ENCODE data around the gene RTTN. TPM values are rescaled to one million over a fixed set of nuclear protein-coding genes. Genes with fewer than 3 reads are reported as not detected.

Gene RTTN
- polyA plus RNA-seq, 12 donors: 8.7 to 18.7 (median 13.0) TPM; not detected in 1

- DNase-seq: no peak
Measured at GRCh38 chr18:70082430-70082829, 123.1 kb downstream of the RTTN start.

GRCh38 chr18:70078106-70078505, 127.4 kb downstream of the RTTN start:
- DNase-seq: no peak

DNA sequence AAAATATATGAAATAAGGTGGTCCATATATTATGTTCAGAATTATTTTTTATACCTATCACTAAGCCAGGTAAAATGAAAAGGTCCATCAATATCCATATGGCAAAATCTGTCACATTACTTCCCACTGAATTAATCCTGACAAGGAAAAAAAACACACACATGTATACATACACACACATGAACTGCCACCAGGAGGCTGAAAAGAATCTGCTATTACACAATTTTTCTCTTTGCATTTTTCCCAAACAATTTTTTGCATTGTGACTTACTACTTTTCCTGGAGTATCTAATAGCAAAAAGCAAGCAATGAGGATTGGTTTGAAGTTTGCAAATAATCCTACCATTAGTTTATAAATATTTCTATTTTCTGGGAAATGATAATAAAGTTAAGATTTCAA, 129.6 kb downstream of the RTTN start:
- DNase-seq: no peak

- no peak for DNase-seq
Measured at GRCh38 chr18:70074116-70074515, 131.4 kb downstream of the RTTN start.

DNA sequence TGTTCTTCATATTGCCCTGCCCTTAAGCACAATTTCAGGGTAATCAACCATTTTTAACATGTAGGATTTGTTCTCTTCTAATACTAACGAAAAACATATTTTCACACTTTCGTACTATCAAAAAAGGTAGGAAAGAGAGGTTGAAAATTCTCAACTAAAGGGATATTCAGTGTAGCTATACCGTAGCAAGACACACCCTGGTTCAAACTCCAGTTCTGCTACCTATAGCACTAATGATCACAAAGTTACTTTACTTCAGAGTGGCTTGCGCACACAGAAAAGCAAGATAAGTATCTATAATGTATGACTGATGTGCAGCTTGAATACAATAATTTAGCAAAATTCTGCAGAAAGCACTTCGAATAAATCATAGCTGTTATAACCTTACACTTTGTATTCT, 132.1 kb downstream of the RTTN start:
- DNase-seq: no peak

DNA sequence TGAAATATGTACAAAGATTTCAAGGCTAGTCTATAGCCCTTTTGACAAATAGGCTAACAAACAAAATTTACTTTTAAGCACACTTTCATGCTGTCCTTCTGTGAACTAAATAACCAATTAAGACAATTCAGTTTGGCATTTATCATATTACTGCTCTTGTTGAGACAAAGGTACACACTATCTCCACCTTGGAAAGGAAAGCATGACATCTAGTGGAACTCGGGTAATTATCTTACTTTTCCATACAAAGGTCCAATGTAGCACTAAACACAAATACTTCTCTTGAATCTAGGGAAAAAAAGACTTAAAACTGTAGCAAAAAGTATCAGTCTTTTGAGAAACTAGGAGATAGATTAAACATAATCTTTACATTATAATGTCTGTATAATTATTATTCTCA, 132.8 kb downstream of the RTTN start:
- DNase-seq: peak; percentile 2

DNA sequence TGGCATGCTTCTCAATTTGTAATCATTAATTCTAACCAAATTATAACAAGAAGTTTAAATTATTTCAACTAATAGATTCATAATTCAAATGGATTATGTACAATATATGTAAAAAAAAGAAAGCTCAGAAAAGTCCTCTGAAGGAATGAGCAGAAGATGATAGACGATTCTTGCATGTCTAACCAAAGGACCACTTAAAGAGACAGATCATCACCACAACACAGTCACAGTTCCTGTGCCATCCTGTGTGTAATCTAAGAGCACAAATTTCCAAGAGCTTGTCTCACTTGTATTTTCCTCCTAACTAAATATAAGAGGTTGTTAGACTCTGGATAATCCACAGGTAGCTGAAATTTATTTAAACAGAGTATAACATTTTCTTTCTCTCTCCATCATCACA, 135.5 kb downstream of the RTTN start:
- no peak for DNase-seq

DNA sequence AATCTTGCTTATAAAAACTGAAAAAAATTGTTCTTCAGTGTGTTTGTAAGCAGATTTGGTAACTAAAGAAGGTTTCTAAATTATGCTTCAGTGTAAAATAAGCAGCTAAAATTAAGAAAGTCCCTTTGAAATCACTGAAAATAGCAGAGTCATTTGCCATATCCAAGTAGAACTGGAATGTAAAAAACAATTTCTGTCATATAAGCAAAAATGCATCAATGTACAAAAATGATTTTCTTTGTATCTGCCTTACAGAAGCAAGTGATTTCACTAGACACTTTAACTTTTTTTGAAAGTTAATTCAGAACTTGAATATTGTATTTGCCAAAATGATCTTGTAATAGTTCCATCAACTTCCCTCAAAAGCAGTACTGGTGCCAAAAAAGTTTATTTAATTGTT, 136.1 kb downstream of the RTTN start:
- DNase-seq: no peak

- DNase-seq: no peak
Measured at GRCh38 chr18:70068981-70069380, 136.5 kb downstream of the RTTN start.

DNA sequence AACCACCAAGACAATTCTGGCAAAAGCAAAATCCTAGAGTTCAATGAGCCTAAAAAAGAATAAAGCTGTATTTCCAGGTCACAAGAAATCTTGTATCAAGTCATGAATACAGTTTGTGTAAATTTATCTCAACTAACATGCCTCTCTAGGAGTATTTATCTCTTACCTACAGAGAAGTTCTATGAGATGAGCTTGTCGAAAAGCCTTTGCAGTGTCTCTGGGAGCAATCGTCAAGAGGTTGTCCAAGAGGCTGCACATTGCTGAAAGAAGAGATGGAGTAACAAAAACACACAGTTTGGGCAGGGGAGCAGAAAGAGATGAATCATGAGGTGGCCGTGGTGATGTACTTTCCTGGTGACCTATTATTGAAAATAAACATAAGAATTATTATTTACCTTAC, 145.8 kb downstream of the RTTN start:
- no peak for DNase-seq

- DNase-seq: no peak
Measured at GRCh38 chr18:70058916-70059315, 146.6 kb downstream of the RTTN start.

- DNase-seq: no peak
Measured at GRCh38 chr18:70047931-70048603, 157.4 kb downstream of the RTTN start.

- DNase-seq: no peak
Measured at GRCh38 chr18:70046796-70047195, 158.7 kb downstream of the RTTN start.

DNA sequence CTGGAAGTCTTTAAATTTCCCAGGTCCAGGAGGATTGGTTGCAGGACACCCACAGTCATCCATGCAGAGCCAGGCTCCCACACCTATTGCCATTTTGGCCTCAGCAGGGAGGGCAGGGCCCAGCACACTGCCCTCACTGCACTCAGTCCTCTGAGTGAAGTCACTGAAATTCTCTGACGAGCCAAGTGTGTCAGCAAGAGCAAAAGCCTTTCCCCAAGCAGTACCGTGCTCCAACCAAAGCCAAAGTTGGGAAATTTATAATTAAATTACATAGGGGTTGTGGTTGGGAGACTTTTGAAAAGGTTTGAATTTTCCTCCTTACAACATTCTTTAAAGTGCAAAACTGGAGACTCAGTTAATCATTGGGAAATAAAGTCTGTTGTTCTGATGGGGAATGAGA, 159.3 kb downstream of the RTTN start:
- no peak for DNase-seq

- DNase-seq: no peak
Measured at GRCh38 chr18:70044632-70045031, 160.9 kb downstream of the RTTN start.

DNA sequence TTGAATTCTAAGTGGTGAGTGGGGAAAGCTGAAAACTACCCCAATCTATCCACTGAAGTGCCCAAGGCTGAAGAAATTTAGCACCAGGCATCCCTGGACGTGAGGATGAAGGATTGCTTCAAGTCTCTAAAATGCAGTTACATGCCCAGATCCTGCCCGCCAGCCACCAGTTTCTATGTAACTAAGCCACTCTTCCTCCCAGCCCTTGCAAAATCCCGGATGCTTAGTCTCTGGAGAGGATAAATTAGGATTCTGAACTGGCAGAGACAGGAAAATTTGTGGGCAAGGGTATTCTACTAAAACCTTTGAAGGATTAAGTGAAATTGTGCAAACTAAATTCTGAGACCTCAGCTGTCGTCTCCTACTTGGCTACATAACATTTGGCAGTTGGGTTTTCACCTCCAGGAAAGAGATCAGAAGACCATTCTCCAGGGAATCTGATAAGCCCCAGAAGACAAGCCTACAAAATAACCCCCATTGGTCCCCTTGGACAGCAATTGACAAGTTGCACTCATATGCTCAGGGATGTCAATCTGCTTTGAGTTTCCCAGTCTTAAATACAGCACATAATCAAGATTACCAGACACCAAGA, 163.9 kb downstream of the RTTN start:
- peak; percentile 6 for DNase-seq

DNA sequence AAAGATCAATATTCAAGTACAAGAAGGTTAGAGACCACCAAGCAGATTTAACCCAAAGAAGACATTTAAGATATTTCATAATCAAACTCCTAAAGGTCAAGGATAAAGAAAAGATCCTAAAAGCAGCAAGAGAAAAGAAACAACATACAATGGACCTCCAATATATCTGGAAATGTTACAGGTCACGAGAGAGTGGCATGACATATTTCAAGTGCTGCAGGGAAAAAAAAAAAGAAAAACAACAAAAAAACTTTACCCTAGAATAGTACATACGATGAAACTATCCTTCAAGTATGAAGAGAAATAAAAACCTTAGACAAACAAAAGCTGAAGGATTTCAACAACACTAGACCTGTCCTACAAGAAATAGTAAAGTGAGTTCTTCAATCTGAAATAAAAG, 166.3 kb downstream of the RTTN start:
- DNase-seq: no peak

DNA sequence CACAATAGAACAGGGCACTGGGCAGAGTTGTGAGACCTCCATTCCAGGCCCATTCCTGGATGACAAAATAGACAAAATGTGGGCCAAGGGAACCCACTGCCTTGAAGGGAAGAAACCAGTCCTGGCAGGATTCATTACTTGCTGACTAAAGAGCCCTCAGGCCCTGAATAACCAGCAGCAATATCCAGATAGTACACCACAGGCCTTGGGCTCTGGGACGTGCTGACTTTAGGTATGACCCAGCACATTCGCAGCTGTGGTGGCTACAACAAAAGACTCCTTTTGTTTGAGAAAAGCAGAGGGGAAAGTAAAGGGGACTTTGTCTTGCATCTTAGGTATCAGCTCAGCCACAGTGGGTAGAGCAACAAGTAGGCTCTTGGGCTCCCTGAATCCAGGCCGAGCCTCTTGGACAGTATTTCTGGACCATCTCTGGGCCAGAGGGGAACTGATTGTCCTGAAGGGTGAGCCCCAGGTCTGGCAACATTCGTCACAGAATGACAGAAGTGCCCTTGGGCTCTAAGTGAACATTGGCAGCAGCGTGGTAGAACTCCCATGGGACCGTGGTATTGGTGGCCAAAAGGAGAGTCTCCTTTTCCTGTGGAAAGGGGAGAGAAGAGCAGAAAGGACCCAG, 167.9 kb downstream of the RTTN start:
- no peak for DNase-seq

DNA sequence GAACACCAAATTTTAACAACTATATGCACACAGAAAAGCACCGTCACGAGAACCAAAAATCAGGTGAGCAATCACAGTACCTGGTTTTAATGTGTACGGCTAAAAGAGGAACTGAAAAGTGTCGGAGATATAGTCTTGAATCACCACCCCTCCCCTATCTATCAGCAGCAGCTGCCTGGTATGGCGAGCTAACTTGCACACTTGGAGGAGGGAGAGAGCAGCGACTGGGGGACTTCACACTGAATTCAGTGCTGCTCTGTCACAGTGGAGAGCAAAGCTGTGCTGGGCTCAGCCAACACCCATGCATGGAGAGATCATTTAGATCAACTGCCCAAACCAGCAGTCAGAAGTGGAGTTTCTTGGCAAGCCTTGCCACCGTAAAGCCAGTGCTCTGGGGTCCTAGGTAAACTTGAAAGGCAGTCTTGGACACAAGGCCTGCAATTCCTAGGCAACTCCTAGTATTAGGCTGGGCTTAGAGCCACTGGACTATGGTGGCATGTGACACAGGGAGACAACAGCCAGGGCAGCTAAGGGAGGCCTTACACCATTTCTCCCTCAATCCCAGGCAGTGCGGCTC, 168.6 kb downstream of the RTTN start:
- no peak for DNase-seq

DNA sequence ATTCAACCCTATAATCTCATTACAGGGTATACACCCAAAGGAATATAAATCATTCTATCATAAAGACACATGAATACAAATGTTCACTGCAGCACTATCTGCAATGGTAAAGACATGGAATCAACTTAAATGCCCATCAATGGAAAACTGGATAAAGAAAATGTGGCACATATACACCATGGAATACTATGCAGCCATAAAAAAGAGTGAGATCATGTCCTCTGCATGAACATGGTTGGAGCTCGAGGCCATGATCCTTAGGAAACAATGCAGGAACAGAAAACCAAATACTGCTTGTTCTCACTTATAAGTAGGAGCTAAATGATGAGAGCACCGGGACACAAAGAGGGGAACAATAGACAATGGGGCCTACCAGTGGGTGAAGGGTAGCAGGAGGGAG, 169.3 kb downstream of the RTTN start:
- no peak for DNase-seq

- no peak for DNase-seq
Measured at GRCh38 chr18:70031221-70031620, 174.3 kb downstream of the RTTN start.

- DNase-seq: no peak
Measured at GRCh38 chr18:70030728-70031127, 174.8 kb downstream of the RTTN start.

DNA sequence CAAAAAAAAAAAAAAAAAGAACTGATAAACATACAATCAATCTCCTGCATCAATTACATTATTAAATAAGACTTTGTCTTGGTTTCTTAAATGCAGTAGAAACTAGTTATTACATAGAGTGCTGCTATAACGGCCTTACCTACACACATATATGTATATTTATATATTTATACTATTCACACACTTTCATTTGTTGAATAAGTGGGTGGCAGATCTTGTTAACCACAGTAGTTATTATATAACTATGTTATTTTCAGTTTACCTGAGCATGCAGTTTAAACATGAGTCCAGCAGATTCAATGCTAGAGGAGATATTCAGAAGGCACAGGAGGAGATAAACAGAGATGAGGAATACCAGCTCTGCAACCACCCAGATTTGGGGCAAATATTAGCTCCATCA, 176.3 kb downstream of the RTTN start:
- no peak for DNase-seq
